ENCODE data around the gene JOSD1. TPM values are rescaled to one million over a fixed set of nuclear protein-coding genes. Genes with fewer than 3 reads are reported as not detected.

JOSD1 gene
- total and polyA plus RNA-seq, 9 of the 15 experiments (the other 6 are each of a cell fraction or from before 2014, with no cell fraction given) = 8.9 to 39.1 (median 30.4) TPM

GRCh38 chr22:38681582-38682335 is 19.0 kb downstream of the JOSD1 start, which contains the start of gene TOMM22 (continued):
- peak; percentile 23; the same call in 1 of the 2 replicates for TF ChIP-seq REST (IDR thresholded peaks at IDR 0.05; ENCODE audit: borderline replicate concordance)
- TF ChIP-seq REST (CRISPR knock-in tag; IDR thresholded peaks at IDR 0.05; ENCODE audit: low read depth) = no peak
- TF ChIP-seq HMGN3 (IDR thresholded peaks at IDR 0.05; ENCODE audit: borderline replicate concordance, extremely low read depth, insufficient read length, low read depth, low read length) = peak; percentile 77
- TF ChIP-seq POU5F1 (IDR thresholded peaks at IDR 0.05; ENCODE audit: borderline replicate concordance, low read depth, low read length, partially characterized antibody) = no peak
- peak in 1 of 2 experiments; percentile 70; a peak in 2 of 4 replicates for TF ChIP-seq ZNF639 (CRISPR knock-in tag; conservative IDR thresholded peaks at IDR 0.05 in 1 of 2, IDR thresholded peaks at IDR 0.05 in 1 of 2)
- TF ChIP-seq FOXM1 (IDR thresholded peaks at IDR 0.05; ENCODE audit: low read depth) = no peak
- 0 out of 2 replicates have a peak, but pooled peaks have one; percentile 44 for TF ChIP-seq FOXM1 (CRISPR knock-in tag; IDR thresholded peaks at IDR 0.05; ENCODE audit: low read depth)
- no peak for TF ChIP-seq DNMT1 (IDR thresholded peaks at IDR 0.05)
- no peak for TF ChIP-seq ARHGAP35 (IDR thresholded peaks at IDR 0.05; ENCODE audit: partially characterized antibody)
- TF ChIP-seq ZNF592 (IDR thresholded peaks at IDR 0.05) = peak; percentile 34; the same call in 1 of the 2 replicates
- peak; percentile 31 for TF ChIP-seq RBM22 (IDR thresholded peaks at IDR 0.05; ENCODE audit: low read depth, low read length, poor library complexity, severe bottlenecking)

Data from K562 (cell line).